Astrocyte (in vitro differentiated cells and primary cell): ENCODE results near the gene PLCL2.

Experiments used
- CTCF ChIP-seq: IDR thresholded peaks from 2 replicates; pipeline ENCODE4 v1.5.1; 2011; ENCODE audit warnings: low read depth, mild to moderate bottlenecking, inconsistent platforms, low read length, moderate library complexity; ENCODE audit not compliant: insufficient read depth
- EZH2 ChIP-seq: IDR thresholded peaks from 2 replicates; pipeline ENCODE4 v1.6.1; 2012; ENCODE audit warnings: mild to moderate bottlenecking, low read length, inconsistent platforms; ENCODE audit not compliant: insufficient read depth

GRCh38 chr3:16900779-16901440 is 16.2 kb downstream of the PLCL2 start:
- TF ChIP-seq CTCF: no peak
- TF ChIP-seq EZH2: no peak
